OCI-LY3 (cell line): ENCODE measurements around the gene MGAT5B.

Experiments used
- CTCF ChIP-seq: fragments of 200-600, 300-600 bp; sonication (generic); IDR thresholded peaks from 2 replicates; pipeline ENCODE4 v1.5.1; 2014; ENCODE audit warnings: antibody characterized with exemption, low read length, low read depth
- EZH2phosphoT487 ChIP-seq: fragments of 200-600 bp; shearing (Covaris generic); IDR thresholded peaks from 2 replicates; pipeline ENCODE4 v1.6.1; 2018; ENCODE audit warnings: antibody characterized with exemption, mixed run types, low read depth

- TF ChIP-seq CTCF = no peak
- no peak for TF ChIP-seq EZH2phosphoT487
Measured at GRCh38 chr17:76943781-76944213, 75.6 kb downstream of the MGAT5B start.
